ENCODE results near the gene THAP4. TPM values are rescaled to one million over a fixed set of nuclear protein-coding genes. Genes with fewer than 3 reads are reported as not detected.
A peak's percentile ranks its signal among the peaks of the same experiment; 100 is the strongest.

THAP4 gene, protein sequence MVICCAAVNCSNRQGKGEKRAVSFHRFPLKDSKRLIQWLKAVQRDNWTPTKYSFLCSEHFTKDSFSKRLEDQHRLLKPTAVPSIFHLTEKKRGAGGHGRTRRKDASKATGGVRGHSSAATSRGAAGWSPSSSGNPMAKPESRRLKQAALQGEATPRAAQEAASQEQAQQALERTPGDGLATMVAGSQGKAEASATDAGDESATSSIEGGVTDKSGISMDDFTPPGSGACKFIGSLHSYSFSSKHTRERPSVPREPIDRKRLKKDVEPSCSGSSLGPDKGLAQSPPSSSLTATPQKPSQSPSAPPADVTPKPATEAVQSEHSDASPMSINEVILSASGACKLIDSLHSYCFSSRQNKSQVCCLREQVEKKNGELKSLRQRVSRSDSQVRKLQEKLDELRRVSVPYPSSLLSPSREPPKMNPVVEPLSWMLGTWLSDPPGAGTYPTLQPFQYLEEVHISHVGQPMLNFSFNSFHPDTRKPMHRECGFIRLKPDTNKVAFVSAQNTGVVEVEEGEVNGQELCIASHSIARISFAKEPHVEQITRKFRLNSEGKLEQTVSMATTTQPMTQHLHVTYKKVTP
- total RNA-seq = 10 to 100 TPM; 27.3 to 61.2 (median 42.0) TPM

DNA sequence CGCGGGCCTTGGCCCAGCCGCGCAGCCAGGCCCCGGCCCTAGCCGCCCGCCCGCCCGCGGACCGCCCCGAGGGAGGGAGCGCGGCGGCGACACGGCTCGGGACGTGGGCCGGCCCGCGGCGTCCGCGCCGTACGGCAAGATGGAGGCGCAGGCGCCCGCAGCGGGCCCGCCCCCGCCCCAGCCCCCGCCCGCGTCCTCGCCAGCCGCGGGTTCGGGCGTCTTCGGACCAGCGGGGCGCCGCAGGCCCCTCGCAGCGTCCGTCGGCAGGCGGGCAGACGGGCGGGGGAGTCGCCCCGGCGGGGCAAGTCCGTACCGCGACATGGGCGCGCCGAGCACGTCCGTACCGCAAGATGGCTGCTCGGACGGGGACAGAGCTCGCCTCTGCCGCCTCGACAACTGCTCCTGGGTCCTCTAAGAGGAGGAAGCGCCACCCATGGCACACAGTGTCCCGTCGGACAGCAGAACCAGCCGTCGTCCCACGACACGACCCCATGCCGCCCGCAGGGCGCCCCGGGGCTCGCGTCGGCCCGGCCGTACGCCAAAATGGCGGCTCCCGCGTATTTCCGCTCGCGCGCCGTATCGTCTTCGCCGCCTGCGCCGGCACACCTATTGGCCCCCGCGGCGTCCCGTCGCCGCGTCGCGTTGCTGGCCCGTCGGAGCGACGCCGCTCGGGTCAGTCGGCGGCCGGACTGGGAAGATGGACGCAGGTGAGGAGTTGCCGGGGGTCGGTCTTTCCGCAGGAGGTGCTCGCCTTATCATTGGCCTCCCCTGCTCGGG is at the start of gene THAP4, which contains the start of gene ATG4B:
Gene THAP4, minus strand, starts transcription at position 141 of the 777 bp plus-strand sequence. CDS start 141 bp downstream, outside the sequence.
Gene ATG4B, plus strand, starts transcription at position 676 of the 777 bp plus-strand sequence. Its CDS starts 22 bp downstream, at position 698.
- Histone ChIP-seq H3K9me3 (no peaks in the 10 kb centered on the region), H3K27ac (peak within 1 kb of the TSS; percentile 96 to 100 (median 98)), H3K4me1 (peaks cover 0 to 63% (median 28%) of the 10 kb centered on the region in 4 donors), H3K4me3 (peak within 1 kb of the TSS; percentile 75 to 96 (median 94)), H3K36me3 (peaks cover 0 to 18% (median 0%) of the 10 kb centered on the region in 3 donors), H3K27me3 (no peaks in the 10 kb centered on the region)
- DNase-seq (ENCODE audit: low spot score in 2 of 2) = peak; percentile 55 to 67
- TF ChIP-seq EP300 (IDR thresholded peaks at IDR 0.05) = peak in 1 of 2 donors; percentile 93
- TF ChIP-seq, protein P1, sequence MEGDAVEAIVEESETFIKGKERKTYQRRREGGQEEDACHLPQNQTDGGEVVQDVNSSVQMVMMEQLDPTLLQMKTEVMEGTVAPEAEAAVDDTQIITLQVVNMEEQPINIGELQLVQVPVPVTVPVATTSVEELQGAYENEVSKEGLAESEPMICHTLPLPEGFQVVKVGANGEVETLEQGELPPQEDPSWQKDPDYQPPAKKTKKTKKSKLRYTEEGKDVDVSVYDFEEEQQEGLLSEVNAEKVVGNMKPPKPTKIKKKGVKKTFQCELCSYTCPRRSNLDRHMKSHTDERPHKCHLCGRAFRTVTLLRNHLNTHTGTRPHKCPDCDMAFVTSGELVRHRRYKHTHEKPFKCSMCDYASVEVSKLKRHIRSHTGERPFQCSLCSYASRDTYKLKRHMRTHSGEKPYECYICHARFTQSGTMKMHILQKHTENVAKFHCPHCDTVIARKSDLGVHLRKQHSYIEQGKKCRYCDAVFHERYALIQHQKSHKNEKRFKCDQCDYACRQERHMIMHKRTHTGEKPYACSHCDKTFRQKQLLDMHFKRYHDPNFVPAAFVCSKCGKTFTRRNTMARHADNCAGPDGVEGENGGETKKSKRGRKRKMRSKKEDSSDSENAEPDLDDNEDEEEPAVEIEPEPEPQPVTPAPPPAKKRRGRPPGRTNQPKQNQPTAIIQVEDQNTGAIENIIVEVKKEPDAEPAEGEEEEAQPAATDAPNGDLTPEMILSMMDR (IDR thresholded peaks at IDR 0.05) = peak in 2 of 5 experiments; percentile 29 to 48
- TF ChIP-seq POLR2A (IDR thresholded peaks at IDR 0.05) = peak; percentile 47 to 49
- WGBS, 2 donors = 0% methylated on average over 61 of the region's 123 CpGs; no CpG with 5 or more reads in 1 of the 2 donors

DNA sequence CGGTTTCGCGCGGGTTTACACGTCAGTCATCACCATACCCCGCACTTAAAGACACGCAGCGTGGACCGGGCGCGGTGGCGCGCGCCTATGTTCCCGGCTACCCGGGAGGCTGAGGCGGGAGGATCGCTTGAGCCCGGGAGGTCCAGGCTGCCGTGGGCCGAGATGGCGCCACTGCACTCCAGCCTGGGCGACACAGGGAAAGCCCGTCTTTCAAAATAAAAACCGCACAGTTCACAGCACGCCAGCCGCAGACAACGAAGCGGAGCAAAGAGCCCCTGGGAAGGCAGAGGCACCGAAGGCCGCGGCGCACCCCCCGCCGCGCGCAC is 49.3 kb upstream of the THAP4 start:
- no peaks in the 10 kb centered on the region for H3K27me3 ChIP-seq
- WGBS, 2 donors = 0% methylated on average over 22 to 28 of the region's 37 CpGs
- peak overlapping the region in 3 of 4 donors; percentile 44 to 95 (median 93) for H3K27ac ChIP-seq
- peaks cover 0 to 45% (median 21%) of the 10 kb centered on the region in 4 donors for H3K4me1 ChIP-seq
- H3K9me3 ChIP-seq = no peaks in the 10 kb centered on the region
- TF ChIP-seq, protein P1 (IDR thresholded peaks at IDR 0.05) = no peak
- TF ChIP-seq EP300 (IDR thresholded peaks at IDR 0.05) = no peak
- TF ChIP-seq POLR2A (IDR thresholded peaks at IDR 0.05) = no peak
- H3K36me3 ChIP-seq = peaks cover 0 to 48% (median 4%) of the 10 kb centered on the region in 3 donors
- peak overlapping the region; percentile 50 to 97 (median 72) for H3K4me3 ChIP-seq
- no peak for DNase-seq (ENCODE audit: low spot score in 2 of 2)

DNA sequence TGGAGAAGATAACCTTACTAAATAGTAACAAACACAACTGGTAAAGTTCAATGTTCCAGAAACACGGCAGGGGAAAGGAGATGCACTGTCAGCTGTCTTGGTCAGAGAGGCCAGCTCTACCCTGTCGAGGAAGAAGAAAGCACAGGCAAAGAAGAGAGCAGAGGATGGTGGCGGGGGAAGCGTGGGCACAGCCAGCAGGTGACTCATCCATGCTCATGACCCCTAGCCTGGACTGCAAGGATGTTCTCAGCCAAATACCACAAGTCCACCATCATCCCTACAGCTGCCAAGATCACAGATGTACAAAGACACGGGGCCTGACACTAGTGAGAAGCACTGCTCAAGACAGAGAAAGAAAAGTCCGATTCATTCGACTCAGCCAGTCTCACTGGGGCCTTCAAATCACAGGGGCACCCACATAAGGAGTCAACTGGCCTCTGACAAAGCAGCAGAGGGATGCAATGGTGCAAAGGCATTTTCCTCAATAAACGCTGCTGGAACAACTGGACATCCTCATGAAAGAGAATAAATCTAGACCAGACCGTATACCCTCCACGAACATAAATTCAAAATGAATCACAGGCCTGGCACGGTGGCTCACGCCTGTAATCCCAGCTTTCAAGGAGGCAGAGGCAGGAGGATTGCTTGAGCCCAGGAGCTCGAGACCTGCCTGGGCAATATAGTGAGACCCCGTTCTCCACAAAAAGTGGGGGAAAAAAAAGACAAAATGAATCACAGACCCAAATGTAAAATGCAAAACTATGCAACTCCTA is 44.1 kb upstream of the THAP4 start:
- H3K4me3 ChIP-seq = no peak overlapping the region
- peak in 1 of 2 donors; percentile 41 for DNase-seq (ENCODE audit: low spot score in 2 of 2)
- no peaks in the 10 kb centered on the region for H3K27me3 ChIP-seq
- H3K9me3 ChIP-seq = no peaks in the 10 kb centered on the region
- peaks cover 0 to 17% (median 8%) of the 10 kb centered on the region in 4 donors for H3K4me1 ChIP-seq
- no peak for TF ChIP-seq POLR2A (IDR thresholded peaks at IDR 0.05)
- no peak for TF ChIP-seq EP300 (IDR thresholded peaks at IDR 0.05)
- TF ChIP-seq, protein P1 (IDR thresholded peaks at IDR 0.05) = no peak
- peaks cover 0 to 84% (median 8%) of the 10 kb centered on the region in 3 donors for H3K36me3 ChIP-seq
- 62 to 65% methylated on average over 14 of the region's 14 CpGs for WGBS, 2 donors
- peak overlapping the region in 1 of 4 donors; percentile 36 for H3K27ac ChIP-seq

DNA sequence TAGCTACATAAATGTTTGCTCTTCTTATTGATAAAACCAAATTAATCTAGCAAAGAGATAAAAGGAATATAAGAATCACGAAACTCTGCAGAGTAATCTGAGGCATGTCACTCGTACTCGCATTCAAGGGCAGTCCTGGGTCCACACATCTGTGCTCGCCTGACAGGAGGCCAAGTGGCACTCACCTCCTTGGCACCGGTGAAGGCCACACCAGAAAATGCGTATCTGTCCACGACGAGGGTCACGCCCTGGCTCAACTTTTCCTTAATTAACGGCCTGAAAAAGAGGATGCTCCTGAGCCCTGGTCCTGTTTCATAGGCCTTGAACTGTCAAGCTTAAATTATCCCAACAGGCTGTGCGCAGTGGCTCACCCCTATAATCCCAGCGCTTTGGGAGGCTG is 43.1 kb upstream of the THAP4 start:
- TF ChIP-seq, protein P1 (IDR thresholded peaks at IDR 0.05) = no peak
- TF ChIP-seq POLR2A (IDR thresholded peaks at IDR 0.05) (no peak), EP300 (IDR thresholded peaks at IDR 0.05) (no peak)
- peaks cover 0 to 8% (median 3%) of the 10 kb centered on the region in 4 donors for H3K4me1 ChIP-seq
- no peak for DNase-seq (ENCODE audit: low spot score in 2 of 2)
- 92 to 94% methylated on average over 12 of the region's 12 CpGs for WGBS, 2 donors
- no peaks in the 10 kb centered on the region for H3K27me3 ChIP-seq
- H3K27ac ChIP-seq = no peak overlapping the region
- no peaks in the 10 kb centered on the region for H3K9me3 ChIP-seq
- H3K4me3 ChIP-seq = no peak overlapping the region
- H3K36me3 ChIP-seq = peaks cover 0 to 89% (median 8%) of the 10 kb centered on the region in 3 donors

All from tibial nerve (tissue), 4 donors.